ENCODE measurements around the gene TOMM70. TPM values are rescaled to one million over a fixed set of nuclear protein-coding genes. Genes with fewer than 3 reads are reported as not detected.

The TOMM70 gene
- total and polyA plus RNA-seq, 2 of the 8 experiments (the other 6 are each of a cell fraction or from before 2014, with no cell fraction given), result 10.9 to 52.1 TPM

DNA sequence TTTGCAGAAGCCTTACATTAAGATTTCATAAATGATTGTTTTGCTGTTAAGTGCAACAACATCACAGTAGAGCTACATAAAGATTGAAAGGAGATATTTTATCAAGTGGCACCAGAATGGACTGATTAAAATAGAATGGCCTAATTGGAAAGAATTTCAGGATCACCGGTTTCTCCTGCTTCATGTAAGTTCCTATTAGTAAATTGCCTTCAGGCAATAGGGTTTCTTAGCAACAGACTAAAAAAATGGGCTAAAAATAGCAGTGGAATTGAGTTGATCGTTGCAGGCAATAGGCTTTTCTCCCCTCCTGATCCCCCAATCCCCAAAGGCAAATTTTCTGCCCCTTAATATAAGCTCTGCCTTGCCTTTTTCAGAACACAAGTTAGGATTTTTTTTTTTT is 1.4 kb upstream of the TOMM70 start (continued):
- TF ChIP-seq TCF12 (IDR thresholded peaks at IDR 0.05; ENCODE audit: low read depth, low read length), result no peak
- no peak for TF ChIP-seq RXRA (IDR thresholded peaks at IDR 0.05; ENCODE audit: insufficient read depth, low read depth, low read length)
- no peak for TF ChIP-seq JUND (IDR thresholded peaks at IDR 0.05; ENCODE audit: low read length)

Data from H1 (cell line).